NCI-H1930 (cell line): Measurements from ENCODE around the gene SEPHS1.

Source experiments
- DNase-seq, 2 experiments: peaks; one replicate each; lab custom pipeline; 2025; lab: John Stamatoyannopoulos, UW

SEPHS1 gene

GRCh38 chr10:13328126-13328525, 20.0 kb downstream of the SEPHS1 start:
- DNase-seq, result no peak

- no peak for DNase-seq
These were observed 20.6 kb downstream of the SEPHS1 start for GRCh38 chr10:13327534-13327933.

GRCh38 chr10:13322615-13323148, 25.4 kb downstream of the SEPHS1 start:
- DNase-seq, result no peak

DNA sequence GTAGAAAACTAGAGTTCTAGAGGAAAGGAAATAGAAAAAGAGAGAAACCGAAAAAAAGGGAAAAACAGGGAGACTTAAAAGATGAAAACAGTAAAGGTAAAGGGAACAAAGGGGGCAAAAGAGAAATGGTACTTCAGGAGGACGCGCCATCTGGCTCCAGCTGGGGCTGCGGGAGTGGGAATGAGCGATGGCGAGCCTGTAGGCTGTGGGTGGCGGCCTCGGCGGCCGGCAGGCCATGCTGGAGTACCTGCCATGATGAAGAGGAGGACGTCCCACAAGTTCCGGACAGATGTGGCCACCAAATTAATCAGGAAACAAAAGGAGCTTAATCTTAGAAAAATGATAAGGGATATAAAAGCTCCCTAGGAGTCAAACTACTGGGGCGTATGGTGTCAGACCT, 26.5 kb downstream of the SEPHS1 start:
- DNase-seq, result no peak

GRCh38 chr10:13319166-13319565, 28.9 kb downstream of the SEPHS1 start:
- no peak for DNase-seq

GRCh38 chr10:13317474-13317873, 30.6 kb downstream of the SEPHS1 start:
- no peak for DNase-seq

- no peak for DNase-seq
These were observed 31.3 kb downstream of the SEPHS1 start for GRCh38 chr10:13316635-13317311.

DNA sequence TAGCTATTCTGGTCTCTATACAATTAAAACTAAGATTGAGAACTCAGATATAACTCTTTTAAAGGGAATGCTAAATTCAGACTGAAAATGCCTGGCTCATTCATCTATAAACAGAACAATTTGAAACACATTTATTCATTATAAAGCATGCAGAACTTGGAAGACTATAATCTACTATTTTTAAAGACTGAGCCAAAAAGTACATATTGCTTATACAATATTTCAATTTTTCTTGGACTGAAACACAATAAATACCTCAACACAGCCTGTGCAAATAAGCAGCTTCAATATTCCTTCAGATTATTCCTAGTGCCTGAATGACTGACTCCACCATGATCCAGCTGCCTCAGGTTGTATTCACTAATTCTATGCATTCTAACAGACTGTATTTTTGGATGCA, 32.7 kb downstream of the SEPHS1 start:
- no peak for DNase-seq

GRCh38 chr10:13311177-13311575, 36.9 kb downstream of the SEPHS1 start:
- DNase-seq, result no peak

DNA sequence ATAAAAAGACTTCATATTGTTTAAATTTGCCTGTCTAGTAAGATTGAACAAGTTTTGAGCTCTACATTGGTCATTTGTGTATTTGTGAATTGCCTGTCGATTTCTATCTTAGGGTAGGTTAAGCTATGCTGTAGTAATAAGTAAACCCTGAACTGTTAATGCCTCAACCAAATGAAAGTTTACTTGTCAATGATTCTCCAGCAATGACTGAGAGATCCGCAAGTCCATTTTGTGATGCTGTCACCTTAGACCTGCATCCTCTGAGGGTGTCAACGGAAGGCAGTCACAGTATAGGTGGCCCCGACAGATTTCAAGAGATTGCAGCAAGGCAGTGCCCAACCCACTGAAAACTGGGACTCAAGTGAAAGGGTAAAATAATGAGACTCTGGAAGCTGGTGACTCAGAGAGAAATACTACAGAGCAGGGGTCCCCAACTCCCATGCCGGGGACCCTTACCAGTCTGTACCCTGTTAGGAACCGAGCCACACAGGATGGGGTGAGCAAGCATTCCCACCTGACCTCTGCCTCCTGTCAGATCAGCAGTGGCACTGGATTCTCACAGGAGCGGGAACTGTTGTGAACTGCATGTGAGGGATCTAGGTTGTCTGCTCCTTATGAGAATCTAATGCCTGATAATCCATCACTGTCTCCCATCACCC, 37.4 kb downstream of the SEPHS1 start:
- no peak for DNase-seq

- DNase-seq, result no peak
These were observed 38.3 kb downstream of the SEPHS1 start for GRCh38 chr10:13309792-13310191.

DNA sequence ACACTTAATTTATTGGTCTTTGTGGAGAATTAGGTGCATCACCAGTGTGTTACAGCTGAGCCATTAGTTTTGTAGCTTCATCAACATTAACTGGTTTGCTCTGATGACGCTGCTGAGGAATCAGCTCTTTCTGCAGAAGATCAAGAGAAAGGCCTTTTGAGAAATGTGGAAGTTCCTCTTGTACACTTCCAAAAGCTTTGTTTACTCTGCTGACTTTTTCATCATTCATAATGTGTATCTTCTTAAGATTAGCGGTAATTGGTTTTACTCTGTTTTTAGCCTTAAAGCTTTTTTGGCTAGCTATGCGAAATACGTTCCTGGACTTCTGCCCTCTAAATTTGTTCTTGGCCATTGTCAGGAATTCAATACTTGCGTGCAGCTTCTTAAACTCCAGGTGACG, 40.0 kb downstream of the SEPHS1 start:
- no peak for DNase-seq

DNA sequence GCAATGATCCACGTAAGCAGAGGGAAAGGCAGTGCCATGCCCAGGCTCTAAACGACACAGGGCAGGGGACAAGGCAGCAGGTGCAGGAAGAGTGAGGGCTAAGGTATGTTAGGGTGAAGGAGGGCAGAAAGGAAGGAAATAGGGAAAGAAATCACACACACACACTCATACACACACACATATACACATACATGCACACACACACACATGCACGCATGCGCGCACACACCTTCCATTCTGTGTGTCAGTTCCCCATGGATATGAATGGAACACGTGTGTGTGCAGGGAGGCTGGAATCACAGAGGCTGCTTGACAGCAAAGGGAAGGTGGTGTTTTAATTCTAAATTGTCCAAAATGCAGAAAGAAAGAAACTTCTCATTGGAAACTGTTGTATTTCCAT, 42.0 kb downstream of the SEPHS1 start:
- DNase-seq, result no peak

DNA sequence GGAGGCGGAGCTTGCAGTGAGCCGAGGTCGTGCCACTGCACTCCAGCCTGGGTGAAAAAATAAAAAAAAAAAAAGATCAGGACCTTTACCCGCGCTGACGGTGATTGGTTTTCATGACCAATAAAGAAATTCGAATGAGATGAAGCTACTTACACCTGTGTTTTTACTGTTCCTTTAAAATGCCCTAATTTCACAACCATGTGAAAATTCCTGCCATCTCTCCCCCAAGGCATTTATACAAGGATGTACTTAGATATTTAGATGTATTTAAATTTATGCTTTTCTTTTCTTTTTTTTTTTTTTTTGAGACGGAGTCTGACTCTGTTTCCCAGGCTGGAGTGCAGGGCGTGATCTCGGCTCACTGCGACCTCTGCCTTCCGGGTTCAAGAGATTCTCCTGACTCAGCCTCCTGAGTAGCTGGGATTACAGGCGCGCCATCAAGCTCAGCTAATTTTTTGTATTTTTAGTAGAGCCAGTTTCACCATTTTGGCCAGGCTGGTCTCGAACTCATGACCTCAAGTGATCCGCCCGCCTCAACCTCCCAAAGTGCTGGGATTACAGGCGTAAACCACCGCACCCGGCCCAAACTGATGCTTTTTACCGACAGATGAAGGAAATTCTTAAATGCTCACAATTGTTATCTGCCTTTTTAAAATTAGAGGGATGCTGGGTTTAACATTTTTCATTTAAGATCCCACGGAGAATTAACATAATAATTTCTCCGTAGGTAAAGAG, 45.1 kb downstream of the SEPHS1 start:
- DNase-seq, result no peak

DNA sequence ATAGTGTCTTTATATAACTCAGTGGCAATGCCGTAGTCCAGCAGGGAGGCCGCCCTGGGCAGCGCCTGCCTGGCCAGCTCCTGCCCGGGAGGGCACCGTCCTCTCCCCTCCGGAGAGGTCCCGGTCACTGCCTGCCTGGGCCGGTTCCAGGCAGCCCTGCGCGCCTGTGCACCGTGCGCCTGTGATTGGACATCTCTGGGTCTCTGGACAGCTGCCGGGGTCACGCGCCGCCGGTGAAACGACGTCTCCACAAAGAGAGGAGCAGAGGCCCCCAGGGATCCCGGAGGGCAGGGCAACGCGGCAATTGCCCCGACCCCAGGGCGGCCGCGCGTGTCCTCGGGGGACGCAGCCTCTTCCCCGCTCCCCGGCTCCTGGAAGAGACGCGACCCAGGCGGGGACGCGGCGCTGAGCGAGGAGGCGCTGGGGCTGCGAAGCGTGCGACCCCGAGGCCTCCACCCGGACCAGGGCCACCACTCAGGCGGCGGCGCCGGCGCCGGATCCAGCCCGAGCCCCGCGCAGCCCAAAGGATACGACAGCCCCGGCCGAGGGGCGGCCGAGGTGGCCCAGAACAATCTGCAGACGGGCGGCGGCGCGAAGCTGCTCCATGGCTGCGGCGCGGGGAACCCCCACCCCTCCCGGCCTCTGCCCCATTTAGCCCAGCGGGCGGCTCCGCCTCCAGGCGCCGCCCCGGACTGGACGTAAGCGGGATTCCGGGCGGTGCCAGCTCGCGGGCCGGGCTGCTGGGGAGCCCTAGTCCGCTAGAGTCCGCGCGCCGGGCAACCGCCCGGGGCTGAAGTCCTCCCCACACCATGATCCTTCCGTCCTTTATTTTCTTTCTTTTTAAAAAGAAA, 48.4 kb downstream of the SEPHS1 start, which contains the start of gene PHYH:
Gene PHYH (minus strand): TSS at position 628 of the 851 bp plus-strand sequence. CDS start 22 bp downstream, at position 606.
- peak; percentile 23 to 60 for DNase-seq

DNA sequence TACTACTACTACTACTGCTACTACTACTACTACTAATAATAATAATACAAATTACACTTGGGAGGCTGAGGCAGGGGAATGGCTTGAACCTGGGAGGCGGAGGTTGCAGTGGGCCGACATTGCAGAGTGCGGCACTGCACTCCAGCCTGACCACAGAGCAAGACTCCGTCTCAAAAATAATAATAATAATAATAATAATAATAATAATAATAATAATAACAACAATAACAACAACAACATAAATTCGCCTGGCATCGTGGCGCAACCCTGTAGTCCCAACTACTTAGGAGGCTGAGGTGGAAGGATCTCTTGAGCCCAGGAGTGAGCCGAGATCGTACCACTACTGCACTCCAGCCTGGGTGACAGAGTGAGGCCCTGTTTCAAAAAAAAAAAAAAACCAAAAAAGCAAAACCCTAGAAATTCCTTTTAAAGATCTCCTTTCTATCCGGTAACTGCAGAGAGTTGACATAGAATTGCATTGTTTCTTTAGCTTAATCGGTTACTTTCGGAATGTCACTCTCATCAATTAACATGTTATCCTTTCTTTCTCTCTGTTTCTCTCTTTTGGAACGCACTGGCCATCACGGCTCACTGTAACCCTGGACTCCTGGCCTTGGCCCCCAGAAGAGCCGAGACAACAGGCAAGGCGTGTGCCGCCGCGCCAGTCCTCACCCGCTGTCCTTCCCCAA, 49.2 kb downstream of the SEPHS1 start:
- no peak for DNase-seq

DNA sequence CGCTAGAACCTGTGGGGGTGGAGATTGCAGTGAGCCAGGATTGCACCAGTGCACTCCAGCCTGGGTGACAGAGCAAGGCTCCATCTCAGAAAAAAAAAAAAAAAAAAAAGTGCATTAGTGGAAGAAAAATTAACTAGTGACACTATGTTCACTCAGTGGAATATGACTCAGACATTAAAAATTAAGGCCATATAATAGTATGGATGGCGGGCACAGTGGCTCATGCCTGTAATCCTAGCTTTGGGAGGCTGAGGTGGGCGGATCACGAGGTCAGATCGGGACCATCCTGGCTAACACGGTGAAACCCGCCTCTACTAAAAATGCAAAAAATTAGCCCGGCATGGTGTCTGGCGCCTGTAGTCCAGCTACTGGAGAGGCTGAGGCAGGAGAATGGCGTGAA, 51.6 kb downstream of the SEPHS1 start:
- DNase-seq, result no peak

DNA sequence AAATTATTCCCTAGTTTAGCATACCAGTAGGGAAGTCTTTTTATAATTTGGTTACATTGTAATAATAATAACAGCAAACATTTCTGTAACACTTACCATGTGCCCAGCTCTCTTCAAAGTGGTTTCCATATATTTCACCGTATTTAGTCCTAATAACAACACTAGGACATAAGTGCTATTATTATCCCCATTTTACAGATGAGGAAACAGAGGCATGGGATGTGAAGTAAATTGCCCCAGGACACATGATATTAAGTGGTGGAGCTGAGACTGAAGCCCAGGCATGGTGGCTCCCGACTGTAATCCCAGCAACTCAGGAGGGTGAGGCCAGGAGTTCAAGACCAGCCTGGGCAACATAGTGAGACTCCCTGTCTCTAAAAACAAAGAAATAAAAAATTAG, 53.3 kb downstream of the SEPHS1 start:
- no peak for DNase-seq

DNA sequence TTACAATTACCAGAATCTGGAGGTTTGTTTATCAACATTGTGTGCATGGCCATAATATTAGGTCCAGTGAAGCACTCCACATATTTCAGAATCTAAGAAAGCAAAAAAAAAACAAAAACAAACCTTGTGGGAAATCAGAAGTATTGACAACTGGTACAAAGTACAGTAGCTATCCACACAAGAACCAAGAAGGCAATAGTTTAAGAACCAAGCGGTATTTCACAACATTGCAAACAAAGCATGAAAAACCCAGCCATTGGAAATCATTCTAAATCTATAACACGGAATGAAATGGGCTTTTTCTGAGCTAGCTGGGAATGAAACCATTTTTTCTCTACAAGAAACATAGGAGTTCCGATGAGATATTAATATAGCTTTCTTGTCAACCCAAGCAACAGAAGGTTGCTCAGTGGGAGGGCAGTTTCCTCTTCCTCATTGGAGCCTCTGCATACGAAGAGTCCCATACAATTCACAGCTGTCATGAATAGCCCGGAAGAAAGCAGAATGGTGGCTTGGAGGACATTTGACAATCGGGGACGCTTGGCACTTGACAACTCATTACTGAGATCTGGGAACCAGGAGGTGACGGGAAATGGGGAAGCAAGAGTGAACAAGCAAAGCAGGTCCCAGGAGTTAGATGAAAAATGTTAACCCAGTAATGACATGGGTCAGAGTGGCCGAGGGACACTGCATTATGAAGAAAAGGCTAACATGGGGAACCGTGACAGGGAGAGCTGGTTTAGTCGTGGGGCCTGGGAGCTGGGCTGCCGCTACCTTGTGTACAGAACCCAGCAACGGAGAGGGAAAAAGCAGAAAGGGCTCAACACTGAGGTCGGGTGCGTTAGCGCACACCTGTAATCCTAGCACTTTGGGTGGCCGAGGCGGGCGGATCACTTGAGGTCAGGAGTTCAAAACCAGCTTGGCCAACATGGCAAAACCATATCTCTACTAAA, 56.0 kb downstream of the SEPHS1 start:
- no peak for DNase-seq

DNA sequence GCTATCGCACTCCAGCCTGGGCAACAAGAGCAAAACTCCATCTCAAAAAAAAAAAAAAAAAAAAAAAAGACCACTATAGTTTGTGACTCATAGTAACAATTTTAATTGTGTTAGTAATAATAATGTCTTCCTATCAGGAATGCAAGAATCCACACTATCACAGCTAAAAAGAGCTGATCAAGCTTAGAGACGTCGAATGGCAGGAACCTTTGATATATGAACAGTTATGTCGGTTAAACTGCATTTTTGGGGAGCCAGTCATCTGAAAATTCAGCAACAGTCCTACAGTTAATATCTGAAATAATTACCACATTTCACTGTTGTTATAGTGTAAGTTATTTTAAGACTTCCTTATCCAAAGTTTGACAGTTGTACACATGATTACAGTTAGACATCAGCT, 57.0 kb downstream of the SEPHS1 start:
- no peak for DNase-seq
